ENCODE measurements around the gene RPS3.
A peak's percentile ranks its signal among the peaks of the same experiment; 100 is the strongest.
"Not testable (repeated sequence)": the region's sequence is repeated elsewhere in the genome, so short reads cannot be mapped to it uniquely, and the experiment has no call there.

Gene RPS3

DNA sequence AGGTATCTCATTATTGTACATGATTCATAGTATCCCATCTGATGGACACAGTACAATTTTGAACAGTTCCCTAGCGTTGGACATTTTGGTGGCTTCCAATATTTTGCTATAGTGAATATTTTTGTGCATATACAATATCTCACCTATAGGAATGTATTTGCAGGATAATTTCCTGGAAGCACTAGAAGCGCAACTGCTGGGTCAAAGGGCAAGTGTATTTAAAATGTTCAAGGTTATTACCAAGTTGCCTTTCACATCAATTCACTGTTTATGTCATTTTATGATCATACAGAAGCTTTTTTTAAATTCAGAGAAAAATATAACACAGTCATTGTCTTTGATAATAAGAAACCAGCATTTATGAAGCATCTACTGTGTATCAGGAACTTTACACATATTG lies 19.1 kb upstream of the RPS3 start:
- DNase-seq (ENCODE audit: low read depth): no peak

DNA sequence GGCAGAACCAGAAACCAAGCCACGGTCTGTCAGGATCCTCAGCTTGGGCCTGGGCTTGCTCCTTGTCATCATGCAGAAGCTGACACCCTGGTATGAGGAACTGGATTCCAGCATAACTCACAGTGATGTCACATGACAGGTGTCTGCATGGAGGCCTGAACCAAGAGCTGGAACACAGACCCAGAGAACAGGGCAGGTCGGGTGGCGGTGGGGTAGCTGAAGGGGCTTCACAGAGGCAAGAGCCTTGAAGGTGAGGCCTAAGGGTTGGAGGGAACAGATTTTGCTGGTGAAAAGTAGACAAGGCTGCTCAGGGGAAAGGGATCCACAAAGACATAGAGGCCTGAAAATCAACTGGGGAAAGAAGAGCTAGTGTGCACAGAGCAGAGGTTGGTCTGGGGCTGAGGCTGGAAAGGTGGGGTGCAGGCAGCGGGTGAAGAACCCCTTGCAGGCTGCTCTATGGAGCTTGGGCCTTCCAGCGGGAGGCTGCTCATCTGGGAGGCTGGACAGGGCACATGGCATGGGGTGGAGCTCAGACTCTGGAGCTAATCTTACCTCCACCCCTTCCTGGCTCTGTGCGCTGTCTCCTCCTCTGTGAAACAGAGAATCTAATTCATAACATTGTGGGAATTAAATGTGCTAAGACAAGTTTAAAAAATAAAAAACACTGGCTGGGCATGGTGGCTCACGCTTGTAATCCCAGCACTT lies 18.4 kb upstream of the RPS3 start:
- no peak for DNase-seq (ENCODE audit: low read depth)

DNA sequence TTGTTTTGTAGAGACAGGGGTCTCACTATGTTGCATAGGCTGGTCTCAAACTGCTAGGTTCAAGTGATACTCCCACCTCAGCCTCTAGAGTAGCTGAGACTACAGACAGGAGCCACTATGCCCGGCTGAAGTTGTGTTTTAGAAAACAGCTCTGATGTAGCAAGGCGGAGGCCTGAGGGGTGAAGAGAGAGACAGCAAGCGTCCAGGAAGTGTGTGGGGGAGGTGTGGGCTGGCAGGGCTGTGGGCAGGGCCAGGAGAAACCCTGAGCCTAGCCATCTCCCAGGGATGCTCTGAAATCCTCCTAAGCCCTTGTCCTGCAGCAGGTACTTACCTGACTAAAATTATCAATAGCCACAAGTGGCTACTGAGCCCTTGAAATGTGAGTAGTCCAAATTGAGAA lies 16.1 kb upstream of the RPS3 start:
- peak; percentile 27 for DNase-seq (ENCODE audit: low read depth)

- peak; percentile 64 for DNase-seq (ENCODE audit: low read depth)
These were observed 14.8 kb upstream of the RPS3 start for GRCh38 chr11:75384438-75385080.

DNA sequence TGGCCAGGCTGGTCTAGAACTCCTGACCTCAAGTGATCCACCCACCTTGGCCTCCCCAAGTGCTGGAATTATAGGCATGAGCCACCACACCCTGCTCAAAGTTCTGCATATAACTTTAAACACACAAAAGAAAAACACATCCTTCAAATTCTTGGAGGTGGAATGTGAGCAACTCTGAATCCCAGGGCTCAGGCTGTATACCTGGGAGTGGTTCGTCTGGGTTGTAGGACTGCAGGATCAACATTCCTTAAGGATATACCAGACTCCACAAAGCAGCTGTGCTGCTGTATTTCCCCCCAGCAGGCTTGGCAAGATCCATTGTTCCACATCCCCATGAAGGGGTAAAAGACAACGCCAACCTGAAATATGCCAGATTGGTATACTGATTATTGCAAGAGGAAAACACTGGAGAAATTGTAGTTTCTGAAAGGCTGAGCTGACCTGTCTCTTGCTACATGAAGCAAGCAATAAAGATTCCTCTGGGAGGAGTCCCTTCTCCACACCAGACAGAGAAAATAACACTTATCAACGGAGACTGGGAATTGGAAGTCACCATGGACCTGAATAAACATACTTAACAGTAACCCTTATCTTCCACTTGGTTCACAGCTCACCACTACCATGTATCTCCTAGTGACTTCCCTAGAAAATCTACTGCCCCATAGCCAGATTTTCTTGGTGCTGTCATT lies 12.2 kb upstream of the RPS3 start:
- DNase-seq (ENCODE audit: low read depth): no peak

- no peak for DNase-seq (ENCODE audit: low read depth)
These were observed 11.5 kb upstream of the RPS3 start for GRCh38 chr11:75387736-75388294.

- peak; percentile 42 for DNase-seq (ENCODE audit: low read depth)
These were observed 10.7 kb upstream of the RPS3 start for GRCh38 chr11:75388386-75389275.

DNA sequence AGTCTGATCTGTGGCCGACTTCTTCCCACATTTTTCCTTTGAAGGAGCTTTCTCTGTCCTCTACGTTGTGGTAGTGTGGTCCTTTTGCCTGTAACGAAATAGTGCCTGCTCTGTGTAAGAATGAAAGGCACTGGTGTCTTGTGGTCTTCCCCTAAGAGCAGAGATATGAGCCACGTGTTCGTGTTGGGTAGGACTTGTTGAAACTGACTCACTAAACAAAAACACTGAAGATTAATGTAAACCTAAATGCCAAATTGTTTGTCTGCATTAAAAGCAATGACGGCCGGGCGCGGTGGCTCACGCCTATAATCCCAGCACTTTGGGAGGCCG lies 10.1 kb upstream of the RPS3 start:
- DNase-seq (ENCODE audit: low read depth): no peak

DNA sequence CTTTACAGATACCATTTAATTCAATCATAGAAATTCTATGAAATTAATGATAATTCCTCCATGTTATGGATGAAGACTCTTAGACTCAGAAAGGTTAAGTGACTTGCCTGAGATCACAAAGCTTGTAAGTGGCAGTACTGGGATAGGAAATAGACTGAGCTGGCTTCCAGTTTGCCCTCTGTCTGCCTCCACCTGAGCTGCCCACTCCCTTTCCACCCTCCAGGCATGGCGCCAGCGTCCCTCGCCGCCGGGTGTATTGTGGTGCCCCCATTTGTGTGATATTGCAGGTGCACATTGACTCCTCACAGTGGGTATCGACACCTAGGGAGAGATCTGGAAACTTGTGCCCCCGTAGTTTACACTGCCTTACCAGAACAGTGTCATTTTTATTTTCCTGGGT lies 9.4 kb upstream of the RPS3 start:
- no peak for DNase-seq (ENCODE audit: low read depth)

GRCh38 chr11:75394085-75394840 lies 5.1 kb upstream of the RPS3 start:
- no peak for DNase-seq (ENCODE audit: low read depth)

DNA sequence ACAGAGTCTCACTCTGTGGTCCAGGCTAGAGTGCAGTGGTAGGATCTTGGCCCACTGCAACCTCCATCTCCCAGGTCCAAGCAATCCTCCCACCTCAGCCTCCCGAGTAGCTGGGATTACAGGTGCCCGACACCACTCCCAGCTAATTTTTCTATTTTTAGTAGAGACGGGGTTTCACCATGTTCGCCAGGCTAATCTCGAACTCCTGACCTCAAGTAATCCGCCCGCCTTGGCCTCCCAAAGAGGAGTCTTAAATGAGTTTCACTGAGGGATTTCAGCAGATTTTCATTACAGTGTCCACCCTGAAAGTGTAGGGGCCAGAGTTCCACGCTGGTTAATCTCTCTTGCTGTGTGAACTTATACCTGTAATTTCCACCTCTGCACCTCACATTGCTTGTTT lies 412 bp upstream of the RPS3 start:
- no peak for DNase-seq (ENCODE audit: low read depth)

GRCh38 chr11:75400146-75400865 lies 988 bp downstream of the RPS3 start:
- no peak for DNase-seq (ENCODE audit: low read depth)

- no peak for DNase-seq (ENCODE audit: low read depth)
These were observed 2.9 kb downstream of the RPS3 start for GRCh38 chr11:75402002-75402773.

- no peak for DNase-seq (ENCODE audit: low read depth)
These were observed 3.7 kb downstream of the RPS3 start for GRCh38 chr11:75403037-75403436.

- no peak for DNase-seq (ENCODE audit: low read depth)
These were observed 4.8 kb downstream of the RPS3 start for GRCh38 chr11:75403983-75404658.

DNA sequence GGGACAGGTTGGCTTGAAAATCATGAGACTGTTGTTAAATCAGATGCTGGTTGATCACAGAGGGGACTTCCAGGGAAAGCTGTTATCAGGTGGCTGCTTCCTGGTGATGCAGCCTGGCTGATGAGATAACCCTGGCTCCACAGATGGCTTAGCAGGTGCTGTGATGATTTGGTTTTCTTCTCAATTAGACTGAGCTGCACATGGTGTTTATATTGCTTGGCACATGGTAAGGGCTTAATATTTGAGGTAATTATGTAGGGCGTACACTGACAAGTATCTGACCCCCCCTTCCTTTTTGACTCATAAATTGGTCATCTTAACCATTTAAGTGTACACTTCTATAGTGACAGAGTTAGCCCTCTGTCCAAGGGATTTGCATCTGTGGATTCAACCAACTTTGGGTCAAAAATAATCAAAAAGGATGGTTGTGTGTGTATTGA lies 7.0 kb downstream of the RPS3 start:
- no peak for DNase-seq (ENCODE audit: low read depth)

DNA sequence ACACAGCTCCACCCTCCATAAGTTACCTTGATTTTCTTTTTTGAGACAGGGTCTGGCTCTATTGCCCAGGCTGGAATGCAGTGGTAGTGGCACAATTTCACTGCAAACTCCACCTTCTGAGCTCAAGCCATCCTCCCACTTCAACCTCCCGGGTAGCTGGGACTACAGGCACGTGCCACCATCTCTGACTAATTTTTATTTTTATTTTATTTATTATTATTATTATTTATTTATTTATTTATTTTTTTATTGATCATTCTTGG lies 9.6 kb downstream of the RPS3 start:
- no peak for DNase-seq (ENCODE audit: low read depth)

GRCh38 chr11:75409971-75410370 lies 10.7 kb downstream of the RPS3 start:
- not testable (repeated sequence) for DNase-seq (ENCODE audit: low read depth)

- DNase-seq (ENCODE audit: low read depth): not testable (repeated sequence)
These were observed 13.8 kb downstream of the RPS3 start for GRCh38 chr11:75413146-75413545.

DNA sequence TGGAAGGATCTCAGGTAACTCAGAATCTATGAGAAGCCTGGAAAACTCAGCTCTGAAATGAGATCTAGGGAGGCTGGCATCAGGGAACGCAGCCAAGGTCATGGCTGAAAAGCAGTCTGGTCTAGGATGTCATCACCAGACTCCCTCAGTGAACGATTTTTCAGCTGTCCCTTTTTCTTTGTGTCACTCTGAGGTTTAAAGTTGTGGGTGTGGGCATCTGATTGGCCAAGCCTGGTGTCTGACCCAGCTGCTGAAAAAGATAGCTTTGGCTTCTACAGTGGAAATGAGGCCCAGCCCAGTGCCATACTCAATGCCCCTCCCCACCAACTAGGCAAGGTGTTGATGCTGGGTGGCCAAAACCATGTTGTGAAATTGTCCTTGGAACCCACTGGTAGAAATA lies 14.5 kb downstream of the RPS3 start:
- no peak for DNase-seq (ENCODE audit: low read depth)

Measured in stimulated activated CD8-positive, alpha-beta memory T cell treated with anti-CD3 and anti-CD28 coated beads, Interleukin-12 subunit alpha, Interleukin-12 subunit beta, amount 100 ng/mL, for 1 hour (primary cell).